Right atrium auricular region (tissue), 2 donors: ENCODE measurements around the gene RNF4. TPM values are rescaled to one million over a fixed set of nuclear protein-coding genes. Genes with fewer than 3 reads are reported as not detected.
"Not testable (repeated sequence)": the region's sequence is repeated elsewhere in the genome, so short reads cannot be mapped to it uniquely, and the experiment has no call there.

Source experiments
- DNase-seq: peaks from one replicate; pipeline ENCODE4 v3.0.0-alpha.2; 2019; ENCODE audit warnings: low spot score
- H3K27ac ChIP-seq, 2 donors: fragments of 200-600 bp; sonication (generic); 1 replicate in 1 of 2; 2 replicates in 1 of 2; pipeline ENCODE4 v1.5.1; 2016 to 2019
- H3K27me3 ChIP-seq, 2 donors: fragments of 200-600 bp; sonication (generic); one replicate each; pipeline versions ENCODE4 v1.5.1 to v1.6.0; 2017 to 2019
- H3K36me3 ChIP-seq: fragments of 200-600 bp; sonication (generic); one replicate; pipeline ENCODE4 v1.5.1; 2016
- H3K4me1 ChIP-seq, 2 donors: fragments of 200-600 bp; sonication (generic); one replicate each; pipeline versions ENCODE4 v1.5.1 to v1.6.0; 2017 to 2019
- H3K4me3 ChIP-seq, 2 donors: fragments of 200-600 bp; sonication (generic); 1 replicate in 1 of 2; 2 replicates in 1 of 2; pipeline ENCODE4 v1.5.1; 2017 to 2019; ENCODE audit warnings: mild to moderate bottlenecking in 1 of 2, moderate library complexity in 1 of 2
- H3K9me3 ChIP-seq, 2 donors: fragments of 200-600 bp; sonication (generic); one replicate each; pipeline ENCODE4 v1.5.1; 2019
- total RNA-seq, 2 donors: library from RNA; depleted of rRNA; stranded (reverse); fragments of >200 nt; gene quantifications; one replicate each; pipeline ENCODE4 v1.1.0, GENCODE V29; 2016
- TF ChIP-seq, protein P1 (sequence below), 2 donors: fragments of 200-600 bp; sonication (generic); IDR thresholded peaks; one replicate each; pipeline ENCODE4 v1.5.1; 2019; ENCODE audit warnings: antibody characterized with exemption in 2 of 2

Gene RNF4
- total RNA-seq, 2 donors from 2014 or later = 30.0 to 31.3 TPM

DNA sequence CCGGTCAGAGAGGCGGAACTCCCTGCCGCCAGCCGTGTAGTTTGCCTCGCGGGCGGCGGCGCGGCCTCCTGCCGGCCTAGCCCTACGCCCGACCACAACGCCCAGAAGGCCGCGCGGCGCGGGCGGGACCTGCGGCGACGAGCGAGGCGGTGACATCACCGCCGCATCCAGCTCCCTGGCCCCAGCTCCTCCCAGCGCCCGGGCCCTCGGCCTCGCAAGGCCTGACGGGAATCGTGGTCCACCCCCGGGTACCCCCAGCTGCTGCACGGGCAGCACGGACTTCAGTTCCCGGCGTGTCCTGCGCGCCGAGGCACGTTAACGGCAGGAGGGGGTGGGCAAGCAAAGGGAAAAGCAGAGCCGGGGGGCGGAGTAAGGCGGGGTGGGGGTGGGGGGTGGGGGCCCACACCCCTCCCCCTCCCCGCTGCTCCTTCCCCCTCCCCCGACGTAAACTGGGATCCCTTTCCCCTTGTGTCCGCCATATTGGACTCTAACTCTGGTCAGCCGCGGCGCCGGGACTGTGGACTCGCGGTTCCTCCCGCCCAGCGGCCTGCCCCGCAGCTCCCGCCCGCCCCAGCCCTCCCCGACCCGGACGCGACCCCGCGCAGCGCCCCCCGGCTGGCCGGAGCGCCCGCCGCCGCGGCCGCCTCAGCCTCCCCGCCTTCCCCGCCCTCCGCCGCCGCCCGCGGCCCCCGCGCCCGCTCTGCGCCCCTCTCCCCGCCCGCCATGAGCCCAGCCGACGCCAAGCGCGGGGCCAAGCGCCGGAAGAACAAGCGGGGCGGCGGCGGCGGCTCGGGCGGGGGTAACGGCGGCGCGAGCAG, 67.5 kb downstream of the RNF4 start, which contains the start of gene FAM193A:
Gene FAM193A, plus strand, starts transcription at position 455 of the 818 bp plus-strand sequence. Its CDS starts 269 bp downstream, at position 724.
- peaks cover 0 to 31% of the 10 kb centered on the region in 2 donors for H3K4me1 ChIP-seq
- H3K27ac ChIP-seq = peak within 1 kb of the TSS; percentile 92 to 95
- TF ChIP-seq, protein P1, sequence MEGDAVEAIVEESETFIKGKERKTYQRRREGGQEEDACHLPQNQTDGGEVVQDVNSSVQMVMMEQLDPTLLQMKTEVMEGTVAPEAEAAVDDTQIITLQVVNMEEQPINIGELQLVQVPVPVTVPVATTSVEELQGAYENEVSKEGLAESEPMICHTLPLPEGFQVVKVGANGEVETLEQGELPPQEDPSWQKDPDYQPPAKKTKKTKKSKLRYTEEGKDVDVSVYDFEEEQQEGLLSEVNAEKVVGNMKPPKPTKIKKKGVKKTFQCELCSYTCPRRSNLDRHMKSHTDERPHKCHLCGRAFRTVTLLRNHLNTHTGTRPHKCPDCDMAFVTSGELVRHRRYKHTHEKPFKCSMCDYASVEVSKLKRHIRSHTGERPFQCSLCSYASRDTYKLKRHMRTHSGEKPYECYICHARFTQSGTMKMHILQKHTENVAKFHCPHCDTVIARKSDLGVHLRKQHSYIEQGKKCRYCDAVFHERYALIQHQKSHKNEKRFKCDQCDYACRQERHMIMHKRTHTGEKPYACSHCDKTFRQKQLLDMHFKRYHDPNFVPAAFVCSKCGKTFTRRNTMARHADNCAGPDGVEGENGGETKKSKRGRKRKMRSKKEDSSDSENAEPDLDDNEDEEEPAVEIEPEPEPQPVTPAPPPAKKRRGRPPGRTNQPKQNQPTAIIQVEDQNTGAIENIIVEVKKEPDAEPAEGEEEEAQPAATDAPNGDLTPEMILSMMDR (IDR thresholded peaks at IDR 0.05) = no peak
- peak; percentile 97 for DNase-seq
- no peaks in the 10 kb centered on the region for H3K36me3 ChIP-seq
- peak within 1 kb of the TSS; percentile 92 to 96 for H3K4me3 ChIP-seq
- H3K9me3 ChIP-seq = no peaks in the 10 kb centered on the region
- H3K27me3 ChIP-seq = no peaks in the 10 kb centered on the region

- TF ChIP-seq, protein P1 (IDR thresholded peaks at IDR 0.05) = no peak
- no peak for DNase-seq
- Histone ChIP-seq H3K9me3 (no peaks in the 10 kb centered on the region), H3K36me3 (no peaks in the 10 kb centered on the region), H3K4me3 (peak overlapping the region; percentile 92 to 96), H3K27me3 (no peaks in the 10 kb centered on the region), H3K4me1 (peaks cover 0 to 31% of the 10 kb centered on the region in 2 donors), H3K27ac (peak overlapping the region; percentile 92 to 93)
Measured at GRCh38 chr4:2537011-2537830, 68.3 kb downstream of the RNF4 start.

DNA sequence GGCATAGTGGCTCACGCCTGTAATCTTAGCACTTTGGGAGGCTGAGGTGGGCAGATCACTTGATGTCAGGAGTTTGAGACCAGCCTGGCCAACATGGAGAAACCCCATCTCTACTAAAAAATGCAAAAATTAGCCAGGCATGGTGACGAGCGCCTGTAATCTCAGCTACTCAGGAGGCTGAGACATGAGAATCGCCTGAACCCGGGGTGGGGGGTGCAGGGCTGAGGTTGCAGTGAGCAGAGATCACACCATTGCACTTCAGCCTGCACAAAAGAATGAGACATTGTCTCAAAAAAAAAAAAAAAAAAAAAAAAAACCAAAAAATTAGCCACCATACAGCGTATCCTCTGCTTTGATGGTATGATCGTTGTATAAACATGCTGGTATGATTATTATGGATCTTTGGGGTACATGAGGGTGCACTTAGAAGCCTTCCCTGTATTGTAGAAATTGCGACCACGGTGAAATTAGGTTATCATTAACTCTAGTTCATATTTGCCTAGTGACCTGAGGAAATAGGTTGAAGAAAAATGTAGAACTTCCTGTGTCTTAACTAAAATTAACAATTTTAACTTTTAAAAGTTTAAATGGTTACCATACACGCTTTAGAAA, 74.8 kb downstream of the RNF4 start:
- not testable (repeated sequence) for H3K27ac ChIP-seq

GRCh38 chr4:2545321-2546013, 76.6 kb downstream of the RNF4 start:
- Histone ChIP-seq H3K4me1 (no peaks in the 10 kb centered on the region), H3K27me3 (no peaks in the 10 kb centered on the region), H3K9me3 (no peaks in the 10 kb centered on the region), H3K27ac (no peak overlapping the region), H3K4me3 (no peak overlapping the region), H3K36me3 (no peaks in the 10 kb centered on the region)
- DNase-seq = no peak
- TF ChIP-seq, protein P1 (IDR thresholded peaks at IDR 0.05) = no peak

More for the DNA sequence above, 74.8 kb downstream of the RNF4 start:
- H3K27me3 ChIP-seq, H3K36me3 ChIP-seq, H3K4me1 ChIP-seq, H3K9me3 ChIP-seq, DNase-seq, H3K4me3 ChIP-seq: not testable (repeated sequence)

GRCh38 chr4:2546286-2546823, 77.4 kb downstream of the RNF4 start:
- Histone ChIP-seq H3K4me1 (no peaks in the 10 kb centered on the region), H3K9me3 (no peaks in the 10 kb centered on the region), H3K27ac (no peak overlapping the region), H3K27me3 (no peaks in the 10 kb centered on the region), H3K4me3 (no peak overlapping the region), H3K36me3 (no peaks in the 10 kb centered on the region)
- TF ChIP-seq, protein P1 (IDR thresholded peaks at IDR 0.05) = no peak
- DNase-seq = no peak

DNA sequence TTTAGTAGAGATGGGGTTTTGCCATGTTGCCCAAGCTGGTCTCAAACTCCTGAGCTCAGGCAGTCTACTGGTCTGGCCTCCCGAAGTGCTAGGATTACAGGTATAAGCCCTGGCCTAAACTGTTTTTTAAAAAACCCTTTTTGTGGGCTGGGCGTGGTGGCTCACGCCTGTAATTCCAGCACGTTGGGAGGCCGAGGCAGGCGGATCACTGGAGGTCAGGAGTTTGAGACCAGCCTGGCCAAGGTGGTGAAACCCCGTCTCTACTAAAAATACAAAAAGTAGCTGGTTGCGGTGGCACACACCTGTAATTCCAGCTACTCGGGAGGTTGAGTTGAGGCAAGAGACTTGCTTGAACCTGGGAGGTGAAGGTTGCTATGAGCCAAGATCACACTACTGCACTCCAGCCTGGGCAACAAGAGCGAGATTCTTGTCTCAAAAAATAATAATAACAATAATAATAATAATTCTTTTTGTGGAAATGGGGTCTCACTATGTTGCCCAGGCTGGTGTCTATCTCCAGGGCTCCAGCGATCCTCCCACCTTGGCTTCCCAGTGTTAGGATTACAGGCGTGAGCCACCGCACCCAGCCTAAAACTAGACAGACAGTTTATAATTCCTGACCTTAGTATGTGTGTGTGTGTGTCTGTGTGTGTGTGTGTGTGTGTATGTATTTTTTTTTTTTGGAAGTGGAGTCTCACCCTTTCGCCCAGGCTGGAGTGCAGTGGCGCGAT, 78.2 kb downstream of the RNF4 start:
- not testable (repeated sequence) for H3K4me3 ChIP-seq, H3K4me1 ChIP-seq, H3K27me3 ChIP-seq, DNase-seq, H3K36me3 ChIP-seq, H3K27ac ChIP-seq, H3K9me3 ChIP-seq
